T-cell (primary cell): ENCODE data around the gene RAC3. TPM values are rescaled to one million over a fixed set of nuclear protein-coding genes. Genes with fewer than 3 reads are reported as not detected.

Experiments used
- ATAC-seq, 4 experiments: fragments of 200-7000 bp in 3 of 4; fragments of 150-1000 bp in 1 of 4; cut with Tn5 transposase; replicated peaks in 1 of 4; 1 replicate in 3 of 4; 2 replicates in 1 of 4; pipeline ENCODE4 v1.10.0; 2021; ENCODE audit warnings: moderate library complexity in 3 of 4, mild to moderate bottlenecking in 2 of 4, moderate number of reproducible peaks in 1 of 4
- CTCF ChIA-PET, 2 donors: fragments of 300-600 bp; sonication (Branson Sonifier 250); formaldehyde crosslinking; loops; one replicate each; lab custom pipeline; 2022; ENCODE audit warnings: antibody characterized with exemption in 2 of 2; lab: Charles Lee
- POLR2A ChIA-PET, 2 donors: fragments of 300-600 bp; sonication (Branson Sonifier 250); formaldehyde crosslinking; loops; one replicate each; lab custom pipeline; 2022; ENCODE audit warnings: antibody characterized with exemption in 2 of 2; lab: Charles Lee
- DNase-seq, 35 experiments: peaks; one replicate each; pipeline versions ENCODE4 v3.0.0 to v3.0.0-alpha.2; 2013 to 2023
- H3K27ac ChIP-seq: one replicate; pipeline ENCODE4 v1.5.1; 2013; ENCODE audit warnings: low read length
- H3K27me3 ChIP-seq, 2 experiments: replicated peaks in 1 of 2; 1 replicate in 1 of 2; 2 replicates in 1 of 2; pipeline versions ENCODE4 v1.6.1 to v1.7.0; 2013; ENCODE audit warnings: low read length in 1 of 2, mixed read lengths in 1 of 2; ENCODE audit not compliant: control insufficient read depth in 2 of 2, insufficient read depth in 2 of 2; ENCODE audit errors: extremely low read depth in 1 of 2
- H3K36me3 ChIP-seq, 2 donors: 1 replicate in 1 of 2; 2 replicates in 1 of 2; pipeline versions ENCODE4 v1.6.1 to v1.7.0; 2013; ENCODE audit warnings: low read length in 1 of 2; ENCODE audit not compliant: control insufficient read depth in 2 of 2, insufficient read depth in 1 of 2; ENCODE audit errors: extremely low read depth in 1 of 2
- H3K4me1 ChIP-seq, 2 experiments: 1 replicate in 1 of 2; 2 replicates in 1 of 2; pipeline versions ENCODE4 v1.6.1 to v1.7.0; 2013; ENCODE audit warnings: low read length in 2 of 2, mixed read lengths in 1 of 2; ENCODE audit not compliant: insufficient read depth in 2 of 2, control insufficient read depth in 1 of 2; ENCODE audit errors: extremely low read depth in 1 of 2
- H3K4me3 ChIP-seq, 2 donors: 1 replicate in 1 of 2; 2 replicates in 1 of 2; pipeline versions ENCODE4 v1.5.1 to v1.7.0; 2013; ENCODE audit warnings: mild to moderate bottlenecking in 2 of 2, low read length in 1 of 2, moderate library complexity in 1 of 2; ENCODE audit not compliant: control insufficient read depth in 1 of 2; ENCODE audit errors: extremely low read depth in 1 of 2
- H3K9me3 ChIP-seq: 2 replicates; pipeline ENCODE4 v1.7.0; 2013
- H3K27ac Mint-ChIP-seq, 2 donors: one replicate each; pipeline ENCODE4 v1.8.0; 2020 to 2021; ENCODE audit warnings: mild to moderate bottlenecking in 2 of 2, mixed read lengths in 2 of 2
- H3K27me3 Mint-ChIP-seq, 2 donors: one replicate each; pipeline ENCODE4 v1.8.0; 2021 to 2022; ENCODE audit warnings: mixed read lengths in 2 of 2
- H3K36me3 Mint-ChIP-seq: one replicate; pipeline ENCODE4 v1.8.0; 2021; ENCODE audit warnings: mixed read lengths
- H3K4me1 Mint-ChIP-seq, 3 donors: one replicate each; pipeline ENCODE4 v1.8.0; 2020 to 2022; ENCODE audit warnings: mixed read lengths in 3 of 3, mild to moderate bottlenecking in 1 of 3
- H3K4me3 Mint-ChIP-seq, 3 donors: one replicate each; pipeline ENCODE4 v1.8.0; 2020 to 2022; ENCODE audit warnings: mild to moderate bottlenecking in 3 of 3, mixed read lengths in 3 of 3, moderate library complexity in 3 of 3
- H3K9me3 Mint-ChIP-seq, 3 donors: one replicate each; pipeline ENCODE4 v1.8.0; 2020 to 2022; ENCODE audit warnings: mixed read lengths in 3 of 3
- WGBS: methylation state at CpG from one replicate; pipeline ENCODE4 v1.1.5; 2013; ENCODE audit warnings: missing lambda C conversion rate; ENCODE audit not compliant: insufficient coverage; 5-methylcytosine and 5-hydroxymethylcytosine counted together
- total RNA-seq, 35 experiments: library from RNA in 6 of 35; stranded (reverse) in 6 of 35; fragments of 120-200 nt in 1 of 35; gene quantifications; one replicate each; pipeline versions ENCODE4 v1.2.1 to v1.2.4 and lab custom pipeline; 2013 to 2026

The RAC3 gene
- total RNA-seq, 5 donors from 2014 or later (not counting 1 experiment from before 2014, with no cell fraction given) = 1.1 to 5.4 (median 3.6) TPM

GRCh38 chr17:82028246-82028645 lies 3.2 kb upstream of the RAC3 start:
- H3K36me3 Mint-ChIP-seq = no peaks in the 10 kb centered on the region
- Histone ChIP-seq H3K27ac (no peak overlapping the region), H3K4me1 (peaks cover 7 to 46% of the 10 kb centered on the region in 2 experiments), H3K4me3 (no peak overlapping the region), H3K27me3 (peaks cover 0 to 19% of the 10 kb centered on the region in 2 experiments), H3K9me3 (no peaks in the 10 kb centered on the region), H3K36me3 (peaks cover 0 to 7% of the 10 kb centered on the region in 2 donors)
- ATAC-seq = no peak
- no peak overlapping the region for H3K27ac Mint-ChIP-seq
- no peaks in the 10 kb centered on the region for H3K27me3 Mint-ChIP-seq
- H3K4me1 Mint-ChIP-seq = peaks cover 10 to 23% (median 17%) of the 10 kb centered on the region in 3 donors
- ChIA-PET POLR2A (no interaction called here), CTCF (interaction anchor here (0.6 to 0.9 kb wide), 3 partner anchors 9 to 127 kb away, joined by 3 read pairs; partner anchors contain the start of genes DCXR (in 1 of the 2) and FASN (in 1 of the 2))
- no peaks in the 10 kb centered on the region for H3K9me3 Mint-ChIP-seq
- no peak overlapping the region for H3K4me3 Mint-ChIP-seq
- no peak for DNase-seq
- 100% methylated on average over 10 of the region's 13 CpGs for WGBS

DNA sequence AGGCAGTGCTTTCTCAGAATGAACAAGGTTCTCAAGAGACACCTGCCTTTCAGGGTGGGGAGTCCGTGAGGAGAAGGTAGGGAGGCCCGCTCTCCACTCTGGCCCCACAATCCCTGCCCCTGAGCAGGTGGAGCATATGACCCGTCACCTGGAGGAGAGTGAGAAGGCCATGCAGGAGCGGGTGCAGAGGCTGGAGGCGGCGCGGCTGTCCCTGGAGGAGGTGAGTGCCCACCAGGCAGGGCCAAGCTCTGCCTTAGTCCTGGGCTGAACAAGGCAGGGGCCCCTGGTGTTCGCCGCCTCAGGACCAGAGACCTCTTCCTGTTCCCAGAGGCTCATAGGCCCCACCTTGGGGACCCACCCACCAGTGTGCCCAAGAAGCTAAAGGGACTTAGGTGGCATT lies 2.5 kb upstream of the RAC3 start:
- Histone ChIP-seq H3K4me1 (peaks cover 4 to 40% of the 10 kb centered on the region in 2 experiments), H3K9me3 (no peaks in the 10 kb centered on the region), H3K4me3 (no peak overlapping the region), H3K27ac (no peak overlapping the region), H3K36me3 (peaks cover 0 to 7% of the 10 kb centered on the region in 2 donors), H3K27me3 (peaks cover 0 to 19% of the 10 kb centered on the region in 2 experiments)
- H3K4me3 Mint-ChIP-seq = peak overlapping the region in 2 of 3 donors; percentile 24 to 87
- DNase-seq (no peak), ATAC-seq (no peak)
- H3K36me3 Mint-ChIP-seq = no peaks in the 10 kb centered on the region
- H3K9me3 Mint-ChIP-seq = no peaks in the 10 kb centered on the region
- ChIA-PET CTCF (interaction anchor here in 1 of 2 donors (0.5 to 1.3 kb wide), 2 partner anchors 117 to 157 kb away, joined by 3 to 4 read pairs; no protein-coding TSS in a partner anchor), POLR2A (no interaction called here)
- no peak overlapping the region for H3K27ac Mint-ChIP-seq
- 96% methylated on average over 8 of the region's 9 CpGs for WGBS
- H3K27me3 Mint-ChIP-seq = no peaks in the 10 kb centered on the region
- peaks cover 7 to 20% (median 14%) of the 10 kb centered on the region in 3 donors for H3K4me1 Mint-ChIP-seq

- Mint-ChIP-seq H3K27ac (no peak overlapping the region), H3K27me3 (no peaks in the 10 kb centered on the region), H3K4me3 (peak overlapping the region; percentile 54 to 87 (median 58)), H3K36me3 (no peaks in the 10 kb centered on the region), H3K9me3 (no peaks in the 10 kb centered on the region), H3K4me1 (peaks cover 5 to 16% (median 10%) of the 10 kb centered on the region in 3 donors)
- H3K36me3 ChIP-seq = peaks cover 0 to 7% of the 10 kb centered on the region in 2 donors
- ATAC-seq = no peak
- peaks cover 2 to 35% of the 10 kb centered on the region in 2 experiments for H3K4me1 ChIP-seq
- DNase-seq = no peak
- peaks cover 0 to 15% of the 10 kb centered on the region in 2 experiments for H3K27me3 ChIP-seq
- H3K27ac ChIP-seq = no peak overlapping the region
- over 99% methylated on average over 16 of the region's 16 CpGs for WGBS
- no peaks in the 10 kb centered on the region for H3K9me3 ChIP-seq
- H3K4me3 ChIP-seq = no peak overlapping the region
- ChIA-PET CTCF (interaction anchor here in 1 of 2 donors (1.3 kb wide), 1 partner anchor 116 kb away, joined by 3 read pairs; no protein-coding TSS in a partner anchor), POLR2A (no interaction called here)
Observed at GRCh38 chr17:82029391-82029790, 2.1 kb upstream of the RAC3 start.

- peak overlapping the region in 2 of 3 donors; percentile 54 to 87 for H3K4me3 Mint-ChIP-seq
- H3K4me1 ChIP-seq = peaks cover 2 to 33% of the 10 kb centered on the region in 2 experiments
- no peaks in the 10 kb centered on the region for H3K9me3 Mint-ChIP-seq
- peaks cover 0 to 7% of the 10 kb centered on the region in 2 donors for H3K36me3 ChIP-seq
- DNase-seq = no peak
- H3K4me1 Mint-ChIP-seq = peaks cover 7 to 18% (median 12%) of the 10 kb centered on the region in 3 donors
- no peaks in the 10 kb centered on the region for H3K9me3 ChIP-seq
- no peak overlapping the region for H3K4me3 ChIP-seq
- ATAC-seq = no peak
- H3K27ac ChIP-seq = no peak overlapping the region
- H3K27me3 ChIP-seq = peaks cover 0 to 12% of the 10 kb centered on the region in 2 experiments
- no peaks in the 10 kb centered on the region for H3K27me3 Mint-ChIP-seq
- POLR2A ChIA-PET = no interaction called here
- peaks cover 2% of the 10 kb centered on the region for H3K36me3 Mint-ChIP-seq
- H3K27ac Mint-ChIP-seq = no peak overlapping the region
- 79% methylated on average over 27 of the region's 31 CpGs for WGBS
- CTCF ChIA-PET = interaction anchor here in 1 of 2 donors (1.3 kb wide), 1 partner anchor 116 kb away, joined by 3 read pairs; no protein-coding TSS in a partner anchor
Observed at GRCh38 chr17:82029990-82030469, 1.4 kb upstream of the RAC3 start.

DNA sequence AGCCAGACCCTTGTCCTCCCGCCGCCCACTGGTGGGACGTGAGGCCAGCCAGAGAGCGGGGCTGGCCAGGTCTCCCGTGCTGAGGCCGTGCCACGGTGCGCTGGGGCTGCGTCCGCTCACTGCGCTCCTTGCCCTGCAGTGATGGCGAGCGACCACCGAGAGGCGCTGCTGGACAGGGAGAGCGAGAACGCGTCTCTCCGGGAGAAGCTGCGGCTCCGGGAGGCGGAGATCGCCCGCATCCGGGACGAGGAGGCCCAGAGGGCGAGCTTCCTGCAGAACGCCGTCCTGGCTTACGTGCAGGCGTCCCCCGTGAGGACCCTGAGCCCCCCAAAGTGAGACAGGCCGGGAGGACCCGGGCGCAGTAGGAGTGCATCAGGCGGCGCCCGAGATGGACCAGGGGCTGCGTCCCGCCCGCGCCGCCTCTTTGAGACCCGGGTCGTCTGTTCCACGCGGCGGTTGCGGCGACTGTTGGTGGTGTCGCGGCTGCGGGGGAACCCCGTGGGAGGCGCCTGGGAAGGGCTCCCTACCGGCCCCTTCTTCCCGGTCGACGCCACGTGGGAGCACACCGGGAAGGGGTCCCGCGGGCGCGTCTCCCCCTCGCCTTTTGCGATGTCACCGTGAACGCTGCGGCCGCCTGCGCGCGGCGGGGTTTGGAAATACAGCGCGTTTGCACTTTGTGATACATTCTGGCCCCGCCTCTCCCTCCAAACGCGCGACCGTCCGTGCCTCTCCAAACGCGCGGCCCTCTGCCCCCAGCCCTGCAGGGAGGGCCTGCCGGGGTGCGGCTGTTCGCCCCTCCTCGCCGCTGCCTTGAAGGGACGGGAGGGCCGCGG lies 792 bp upstream of the RAC3 start:
- Mint-ChIP-seq H3K36me3 (peaks cover 6% of the 10 kb centered on the region), H3K4me1 (peaks cover 13 to 23% (median 19%) of the 10 kb centered on the region in 3 donors), H3K9me3 (no peaks in the 10 kb centered on the region), H3K4me3 (peak overlapping the region; percentile 77 to 87 (median 82)), H3K27me3 (no peaks in the 10 kb centered on the region), H3K27ac (no peak overlapping the region)
- Histone ChIP-seq H3K36me3 (peaks cover 4% of the 10 kb centered on the region in 2 donors), H3K27ac (no peak overlapping the region), H3K4me1 (peaks cover 2 to 33% of the 10 kb centered on the region in 2 experiments), H3K9me3 (no peaks in the 10 kb centered on the region), H3K4me3 (peak overlapping the region; percentile 55 to 67), H3K27me3 (peaks cover 0 to 12% of the 10 kb centered on the region in 2 experiments)
- CTCF ChIA-PET = interaction anchor here (0.6 to 1.3 kb wide), 4 partner anchors 100 to 210 kb away, joined by 3 to 9 read pairs (median 4); no protein-coding TSS in a partner anchor
- DNase-seq (peak; percentile 52 to 90 (median 76)), ATAC-seq (peak; percentile 75 to 87 (median 82))
- WGBS = under 1% methylated on average over 94 of the region's 94 CpGs
- POLR2A ChIA-PET = interaction anchor here in 1 of 2 donors (0.5 kb wide), 1 partner anchor 33 kb away, joined by 3 read pairs; no protein-coding TSS in a partner anchor
